Mesodermal cell (in vitro differentiated cells): ENCODE measurements around the gene STK11. TPM values are rescaled to one million over a fixed set of nuclear protein-coding genes. Genes with fewer than 3 reads are reported as not detected.

Source experiments
- H3K27ac ChIP-seq: 2 replicates; pipeline ENCODE4 v1.7.0; 2013; ENCODE audit warnings: mild to moderate bottlenecking, low read depth, low read length, moderate library complexity; ENCODE audit not compliant: severe bottlenecking
- H3K36me3 ChIP-seq: 2 replicates; pipeline ENCODE4 v1.7.1; 2013; ENCODE audit warnings: mild to moderate bottlenecking, low read length, moderate library complexity; ENCODE audit not compliant: control insufficient read depth, insufficient read depth
- H3K4me1 ChIP-seq: one replicate; pipeline ENCODE4 v1.7.1; 2013; ENCODE audit warnings: mild to moderate bottlenecking, low read length; ENCODE audit not compliant: insufficient read depth, control insufficient read depth, poor library complexity, severe bottlenecking
- H3K4me3 ChIP-seq: 2 replicates; pipeline ENCODE4 v1.7.0; 2013; ENCODE audit warnings: low read length, control low read depth, mild to moderate bottlenecking; ENCODE audit not compliant: insufficient read depth, poor library complexity, severe bottlenecking; ENCODE audit errors: extremely low read depth
- H3K9me3 ChIP-seq: 2 replicates; pipeline ENCODE4 v1.7.1; 2013; ENCODE audit warnings: mild to moderate bottlenecking, low read length, moderate library complexity; ENCODE audit not compliant: control insufficient read depth
- WGBS, 2 experiments: methylation state at CpG; one replicate each; pipeline ENCODE4 v1.1.5; 2013; ENCODE audit warnings: missing lambda C conversion rate in 2 of 2; ENCODE audit not compliant: insufficient coverage in 2 of 2; 5-methylcytosine and 5-hydroxymethylcytosine counted together
- polyA plus RNA-seq, 2 experiments: library from polyadenylated mRNA; stranded (reverse); fragments of 50-300 nt; gene quantifications; one replicate each; pipeline ENCODE4 v1.2.3, GENCODE V29; 2013

STK11 gene
- polyA plus RNA-seq (2013, experiment 1 of 2): 51.9 TPM
- polyA plus RNA-seq (2013, experiment 2 of 2): 51.1 TPM

GRCh38 chr19:1205114-1206099, at the start of gene STK11:
Gene STK11, plus strand, starts transcription at chr19:1205778. Its CDS starts 1,136 bp downstream, at chr19:1206914.
- H3K4me1 ChIP-seq: peaks cover 21% of the 10 kb centered on the region
- peak within 1 kb of the TSS; percentile 53 for H3K27ac ChIP-seq
- H3K9me3 ChIP-seq: no peaks in the 10 kb centered on the region
- H3K4me3 ChIP-seq: peak within 1 kb of the TSS; percentile 76
- WGBS, 2 experiments: 4 to 8% methylated on average over 44 to 74 of the region's 114 CpGs
- peaks cover 25% of the 10 kb centered on the region for H3K36me3 ChIP-seq

- H3K4me3 ChIP-seq: no peak overlapping the region
- peaks cover 12% of the 10 kb centered on the region for H3K36me3 ChIP-seq
- no peak overlapping the region for H3K27ac ChIP-seq
- H3K4me1 ChIP-seq: no peaks in the 10 kb centered on the region
- 95% methylated on average over 22 to 24 of the region's 24 CpGs for whole genome bisulfite sequencing, 2 experiments
- H3K9me3 ChIP-seq: no peaks in the 10 kb centered on the region
These were observed 49.2 kb upstream of the STK11 start for GRCh38 chr19:1156305-1156801.

- no peak overlapping the region for H3K27ac ChIP-seq
- 95 to 97% methylated on average over 16 to 42 of the region's 46 CpGs for WGBS, 2 experiments
These were observed 48.6 kb upstream of the STK11 start for GRCh38 chr19:1156830-1157615.

GRCh38 chr19:1157931-1158884, 47.4 kb upstream of the STK11 start:
- Histone ChIP-seq H3K4me1 (no peaks in the 10 kb centered on the region), H3K27ac (no peak overlapping the region), H3K9me3 (no peaks in the 10 kb centered on the region), H3K36me3 (peaks cover 3% of the 10 kb centered on the region), H3K4me3 (no peak overlapping the region)
- WGBS, 2 experiments: 96% methylated on average over 56 to 66 of the region's 69 CpGs

More at GRCh38 chr19:1156830-1157615, 48.6 kb upstream of the STK11 start:
- Histone ChIP-seq H3K9me3 (no peaks in the 10 kb centered on the region), H3K36me3 (peaks cover 7% of the 10 kb centered on the region), H3K4me1 (no peaks in the 10 kb centered on the region), H3K4me3 (no peak overlapping the region)

- 97% methylated on average over 30 to 32 of the region's 32 CpGs for WGBS, 2 experiments
- Histone ChIP-seq H3K27ac (no peak overlapping the region), H3K4me1 (no peaks in the 10 kb centered on the region), H3K36me3 (peaks cover 3% of the 10 kb centered on the region), H3K4me3 (no peak overlapping the region), H3K9me3 (no peaks in the 10 kb centered on the region)
These were observed 46.6 kb upstream of the STK11 start for GRCh38 chr19:1158885-1159448.

GRCh38 chr19:1159864-1160595, 45.5 kb upstream of the STK11 start:
- H3K9me3 ChIP-seq: no peaks in the 10 kb centered on the region
- H3K4me3 ChIP-seq: no peak overlapping the region
- no peaks in the 10 kb centered on the region for H3K4me1 ChIP-seq
- H3K36me3 ChIP-seq: peaks cover under 1% of the 10 kb centered on the region
- H3K27ac ChIP-seq: no peak overlapping the region
- 95 to 98% methylated on average over 28 of the region's 31 CpGs for WGBS, 2 experiments

GRCh38 chr19:1161716-1162115, 43.9 kb upstream of the STK11 start:
- no peak overlapping the region for H3K4me3 ChIP-seq
- no peaks in the 10 kb centered on the region for H3K4me1 ChIP-seq
- H3K27ac ChIP-seq: no peak overlapping the region
- peaks cover 8% of the 10 kb centered on the region for H3K36me3 ChIP-seq
- 67 to 82% methylated on average over 8 to 12 of the region's 18 CpGs for WGBS, 2 experiments
- no peaks in the 10 kb centered on the region for H3K9me3 ChIP-seq

- H3K27ac ChIP-seq: no peak overlapping the region
- H3K4me3 ChIP-seq: no peak overlapping the region
- WGBS, 2 experiments: 96% methylated on average over 18 to 23 of the region's 26 CpGs
- H3K36me3 ChIP-seq: peaks cover 14% of the 10 kb centered on the region
- no peaks in the 10 kb centered on the region for H3K4me1 ChIP-seq
- no peaks in the 10 kb centered on the region for H3K9me3 ChIP-seq
These were observed 42.9 kb upstream of the STK11 start for GRCh38 chr19:1162404-1163282.
